ENCODE measurements around the gene NFKBIE.

Gene NFKBIE

DNA sequence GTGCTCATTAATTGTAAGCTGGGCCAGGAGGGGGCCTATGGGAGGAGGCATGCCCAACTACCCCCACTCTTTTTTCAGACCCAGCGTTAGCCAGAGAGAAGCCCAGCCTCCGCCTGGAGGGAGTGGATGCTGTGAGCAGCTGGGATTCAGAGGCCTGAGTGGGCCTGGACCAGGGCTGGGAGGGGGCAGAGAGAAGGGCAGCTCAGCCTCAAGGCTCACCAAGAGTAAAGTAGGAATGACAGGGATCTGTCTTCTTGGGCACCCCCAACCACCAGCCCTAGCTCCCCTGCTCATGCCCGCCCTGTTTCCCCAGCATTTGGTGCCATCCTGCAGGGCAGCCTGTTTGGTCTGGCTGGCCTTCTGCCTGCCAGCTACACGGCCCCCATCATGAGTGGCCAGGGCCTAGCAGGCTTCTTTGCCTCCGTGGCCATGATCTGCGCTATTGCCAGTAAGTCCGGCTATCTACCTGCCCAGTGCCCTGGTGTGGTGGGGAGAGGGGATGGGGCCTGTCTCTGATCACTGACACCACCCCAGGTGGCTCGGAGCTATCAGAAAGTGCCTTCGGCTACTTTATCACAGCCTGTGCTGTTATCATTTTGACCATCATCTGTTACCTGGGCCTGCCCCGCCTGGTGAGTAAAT lies 35.2 kb downstream of the NFKBIE start:
- Histone ChIP-seq H3K4me3 (no peak overlapping the region), H3K27me3 (ENCODE audit: low read depth) (no peaks in the 10 kb centered on the region), H3K4me1 (peaks cover 7% of the 10 kb centered on the region), H3K9me3 (no peaks in the 10 kb centered on the region), H3K36me3 (replicated peaks) (peaks cover 69% of the 10 kb centered on the region)
- in situ Hi-C loops (cut with MboI; ENCODE audit: low sequenced_read_pairs), result no loop called here
- no peak for DNase-seq (ENCODE audit: low spot score in 2 of 2)

DNA sequence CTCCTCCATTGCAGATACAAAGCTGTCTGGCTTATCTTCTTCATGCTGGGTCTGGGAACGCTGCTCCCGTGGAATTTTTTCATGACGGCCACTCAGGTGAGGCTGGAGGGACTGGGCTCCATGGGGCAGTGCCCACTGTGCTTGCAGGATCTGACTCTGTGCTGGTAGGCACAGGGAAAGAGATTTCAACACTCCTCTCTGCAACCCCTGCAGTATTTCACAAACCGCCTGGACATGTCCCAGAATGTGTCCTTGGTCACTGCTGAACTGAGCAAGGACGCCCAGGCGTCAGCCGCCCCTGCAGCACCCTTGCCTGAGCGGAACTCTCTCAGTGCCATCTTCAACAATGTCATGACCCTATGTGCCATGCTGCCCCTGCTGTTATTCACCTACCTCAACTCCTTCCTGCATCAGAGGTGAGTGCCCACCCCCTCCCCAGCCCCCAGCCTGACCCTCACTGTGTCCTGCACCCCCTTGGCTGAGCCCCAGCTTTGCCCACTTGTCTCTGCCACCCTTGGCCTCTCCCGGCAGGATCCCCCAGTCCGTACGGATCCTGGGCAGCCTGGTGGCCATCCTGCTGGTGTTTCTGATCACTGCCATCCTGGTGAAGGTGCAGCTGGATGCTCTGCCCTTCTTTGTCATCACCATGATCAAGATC lies 35.8 kb downstream of the NFKBIE start:
- Histone ChIP-seq H3K36me3 (replicated peaks) (peaks cover 64% of the 10 kb centered on the region), H3K9me3 (no peaks in the 10 kb centered on the region), H3K27me3 (ENCODE audit: low read depth) (no peaks in the 10 kb centered on the region), H3K4me3 (no peak overlapping the region), H3K4me1 (peaks cover 14% of the 10 kb centered on the region)
- no peak for DNase-seq (ENCODE audit: low spot score in 2 of 2)
- in situ Hi-C loops (cut with MboI; ENCODE audit: low sequenced_read_pairs), result no loop called here

GRCh38 chr6:44228836-44229235 lies 36.5 kb downstream of the NFKBIE start:
- peaks cover 16% of the 10 kb centered on the region for H3K4me1 ChIP-seq
- no peaks in the 10 kb centered on the region for H3K27me3 ChIP-seq (ENCODE audit: low read depth)
- no peak for DNase-seq (ENCODE audit: low spot score in 2 of 2)
- no peaks in the 10 kb centered on the region for H3K9me3 ChIP-seq
- H3K4me3 ChIP-seq, result no peak overlapping the region
- peaks cover 59% of the 10 kb centered on the region for H3K36me3 ChIP-seq (replicated peaks)
- in situ Hi-C loops (cut with MboI; ENCODE audit: low sequenced_read_pairs), result no loop called here

- Histone ChIP-seq H3K4me3 (no peak overlapping the region), H3K9me3 (no peaks in the 10 kb centered on the region), H3K4me1 (peaks cover 16% of the 10 kb centered on the region), H3K27me3 (ENCODE audit: low read depth) (no peaks in the 10 kb centered on the region), H3K36me3 (replicated peaks) (peaks cover 55% of the 10 kb centered on the region)
- DNase-seq (ENCODE audit: low spot score in 2 of 2), result no peak
- in situ Hi-C loops (cut with MboI; ENCODE audit: low sequenced_read_pairs), result no loop called here
Measured at GRCh38 chr6:44228433-44228832, 36.9 kb downstream of the NFKBIE start.

- Histone ChIP-seq H3K9me3 (no peaks in the 10 kb centered on the region), H3K4me3 (no peak overlapping the region), H3K27me3 (ENCODE audit: low read depth) (no peaks in the 10 kb centered on the region), H3K36me3 (replicated peaks) (peaks cover 51% of the 10 kb centered on the region), H3K4me1 (peaks cover 17% of the 10 kb centered on the region)
- in situ Hi-C loops (cut with MboI; ENCODE audit: low sequenced_read_pairs), result no loop called here
- no peak for DNase-seq (ENCODE audit: low spot score in 2 of 2)
Measured at GRCh38 chr6:44228031-44228430, 37.3 kb downstream of the NFKBIE start.

DNA sequence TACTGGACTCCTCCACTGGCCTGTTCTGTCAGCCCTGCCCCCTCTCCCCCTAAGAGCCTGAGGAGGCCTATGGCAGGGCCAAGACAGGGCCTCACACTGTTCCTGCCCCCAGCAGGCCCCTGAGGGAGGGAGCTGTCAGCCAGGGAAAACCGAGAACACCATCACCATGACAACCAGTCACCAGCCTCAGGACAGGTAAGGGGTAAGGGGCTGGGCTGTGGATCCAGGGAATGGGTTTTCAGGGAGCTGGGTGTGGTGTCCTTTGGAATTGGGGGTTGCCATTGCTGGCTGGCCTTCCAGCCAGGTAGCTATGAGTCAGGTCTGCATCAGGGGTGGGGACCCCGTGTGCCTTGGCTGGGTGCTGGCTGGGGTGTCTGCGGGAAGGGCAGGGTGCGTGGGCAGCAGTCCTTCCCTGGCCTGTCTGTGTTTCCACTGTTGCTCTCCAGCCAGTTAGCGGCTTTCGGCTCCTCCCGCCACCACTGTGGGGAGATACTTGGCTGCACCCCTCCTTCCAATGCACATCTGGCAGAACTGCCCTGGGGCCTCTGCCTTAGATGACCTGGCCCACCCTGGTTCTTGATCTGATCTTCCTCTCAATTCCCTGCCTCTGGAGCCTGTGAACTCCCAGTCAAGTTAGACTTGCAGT lies 38.1 kb downstream of the NFKBIE start:
- no peak overlapping the region for H3K4me3 ChIP-seq
- DNase-seq (ENCODE audit: low spot score in 2 of 2), result no peak
- in situ Hi-C loops (cut with MboI; ENCODE audit: low sequenced_read_pairs), result no loop called here
- H3K27me3 ChIP-seq (ENCODE audit: low read depth), result no peaks in the 10 kb centered on the region
- H3K9me3 ChIP-seq, result no peaks in the 10 kb centered on the region
- peaks cover 45% of the 10 kb centered on the region for H3K36me3 ChIP-seq (replicated peaks)
- H3K4me1 ChIP-seq, result peaks cover 22% of the 10 kb centered on the region

DNA sequence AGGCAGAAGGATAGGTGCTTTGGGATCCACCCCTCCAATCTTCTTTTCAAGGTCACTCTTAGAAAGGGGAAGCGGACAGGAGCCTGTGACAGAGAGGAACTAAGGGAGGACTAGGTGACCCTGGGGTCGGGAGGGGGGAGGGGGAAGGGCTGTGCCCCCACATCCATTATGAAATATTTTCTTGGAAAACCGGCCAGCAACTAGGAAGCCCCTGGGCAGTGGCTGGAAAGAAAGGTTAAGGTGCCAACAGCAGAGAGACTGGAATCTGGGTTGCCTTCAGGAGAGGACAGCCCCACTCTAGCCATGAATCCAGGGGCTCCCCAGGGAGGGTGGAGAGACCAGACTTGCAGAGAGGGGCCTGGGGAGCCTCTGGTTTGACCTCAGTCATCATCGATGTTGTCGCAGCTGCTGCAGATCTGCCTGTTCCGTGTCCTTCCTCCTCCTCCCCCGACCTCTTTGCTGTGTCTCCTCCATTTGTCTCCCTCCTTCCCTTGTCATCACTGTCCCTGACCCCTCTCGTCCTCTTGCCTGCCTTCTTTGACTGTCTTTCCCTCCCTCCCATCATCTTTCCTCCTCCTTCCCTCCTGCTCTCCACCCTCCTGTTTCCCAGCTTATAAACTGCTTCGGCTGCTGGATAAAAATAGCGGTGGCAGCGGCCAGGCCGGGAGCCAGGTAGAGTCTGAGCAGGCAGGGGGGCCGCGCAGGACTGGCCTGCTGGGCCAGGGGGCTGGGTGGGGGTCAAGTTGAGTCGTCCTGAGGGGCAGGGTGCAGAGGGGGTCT lies 38.8 kb downstream of the NFKBIE start:
- Histone ChIP-seq H3K4me1 (peaks cover 24% of the 10 kb centered on the region), H3K9me3 (no peaks in the 10 kb centered on the region), H3K27me3 (ENCODE audit: low read depth) (no peaks in the 10 kb centered on the region), H3K36me3 (replicated peaks) (peaks cover 38% of the 10 kb centered on the region), H3K4me3 (no peak overlapping the region)
- no peak for DNase-seq (ENCODE audit: low spot score in 2 of 2)
- in situ Hi-C loops (cut with MboI; ENCODE audit: low sequenced_read_pairs), result no loop called here

GRCh38 chr6:44225579-44226325 lies 39.6 kb downstream of the NFKBIE start:
- H3K4me3 ChIP-seq, result no peak overlapping the region
- DNase-seq (ENCODE audit: low spot score in 2 of 2), result no peak
- H3K27me3 ChIP-seq (ENCODE audit: low read depth), result no peaks in the 10 kb centered on the region
- peaks cover 24% of the 10 kb centered on the region for H3K4me1 ChIP-seq
- in situ Hi-C loops (cut with MboI; ENCODE audit: low sequenced_read_pairs), result no loop called here
- peaks cover 30% of the 10 kb centered on the region for H3K36me3 ChIP-seq (replicated peaks)
- no peaks in the 10 kb centered on the region for H3K9me3 ChIP-seq

- in situ Hi-C loops (cut with MboI; ENCODE audit: low sequenced_read_pairs), result no loop called here
- peaks cover 24% of the 10 kb centered on the region for H3K36me3 ChIP-seq (replicated peaks)
- no peaks in the 10 kb centered on the region for H3K27me3 ChIP-seq (ENCODE audit: low read depth)
- H3K9me3 ChIP-seq, result no peaks in the 10 kb centered on the region
- DNase-seq (ENCODE audit: low spot score in 2 of 2), result no peak
- peak overlapping the region; percentile 45 for H3K4me3 ChIP-seq
- peaks cover 24% of the 10 kb centered on the region for H3K4me1 ChIP-seq
Measured at GRCh38 chr6:44224965-44225305, 40.4 kb downstream of the NFKBIE start.

GRCh38 chr6:44224029-44224964 lies 41.1 kb downstream of the NFKBIE start:
- Histone ChIP-seq H3K4me3 (peak overlapping the region; percentile 45), H3K9me3 (no peaks in the 10 kb centered on the region), H3K27me3 (ENCODE audit: low read depth) (no peaks in the 10 kb centered on the region), H3K4me1 (peaks cover 25% of the 10 kb centered on the region), H3K36me3 (replicated peaks) (peaks cover 18% of the 10 kb centered on the region)
- DNase-seq (ENCODE audit: low spot score in 2 of 2), result peak; percentile 40 to 70
- in situ Hi-C loops (cut with MboI; ENCODE audit: low sequenced_read_pairs), result no loop called here

DNA sequence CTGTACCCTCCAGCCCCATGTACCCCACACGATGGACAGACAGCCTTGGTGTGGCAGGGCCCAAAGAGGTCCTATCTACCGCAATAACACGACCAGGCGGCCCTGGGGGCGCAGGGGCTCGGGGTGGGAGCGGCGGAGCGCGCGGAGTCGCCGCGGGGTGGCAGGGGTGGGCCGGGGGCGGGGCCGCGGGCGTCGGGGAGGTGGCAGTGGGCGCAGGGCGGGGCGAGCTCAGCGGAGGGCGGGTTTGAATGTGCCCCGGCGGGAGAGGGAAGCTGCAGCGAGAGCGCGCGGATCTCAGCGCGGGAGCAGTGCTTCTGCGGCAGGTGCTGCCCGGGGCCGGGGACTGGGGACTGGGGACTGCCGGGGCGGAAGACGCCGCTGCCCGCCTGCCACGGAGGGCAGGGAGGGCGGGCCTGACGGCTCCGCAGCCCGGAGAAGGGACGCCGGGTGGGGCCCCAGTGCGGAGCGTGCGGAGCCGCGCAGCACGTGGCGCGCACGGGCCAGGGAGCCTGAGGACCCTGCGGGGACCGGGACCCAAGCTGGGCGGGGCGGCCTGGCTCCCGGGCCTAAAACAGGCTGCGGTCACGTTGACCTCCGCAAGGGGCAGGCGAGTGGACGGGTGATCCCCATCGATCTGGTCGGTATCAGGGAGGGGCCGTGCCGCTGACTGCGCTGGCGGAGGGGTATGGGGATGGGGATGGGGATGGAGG lies 41.9 kb downstream of the NFKBIE start, which contains the start of gene SLC29A1:
Gene SLC29A1, plus strand, starts transcription at position 277 of the 710 bp plus-strand sequence. CDS start 3,719 bp downstream, outside the sequence.
- in situ Hi-C loops (cut with MboI; ENCODE audit: low sequenced_read_pairs), result no loop called here
- H3K4me1 ChIP-seq, result peaks cover 32% of the 10 kb centered on the region

More for the DNA sequence above, 41.9 kb downstream of the NFKBIE start, which contains the start of gene SLC29A1:
- H3K36me3 ChIP-seq (replicated peaks), result peaks cover 10% of the 10 kb centered on the region
- H3K27me3 ChIP-seq (ENCODE audit: low read depth), result no peaks in the 10 kb centered on the region
- peak; percentile 79 to 94 for DNase-seq (ENCODE audit: low spot score in 2 of 2)
- peak within 1 kb of the TSS; percentile 45 for H3K4me3 ChIP-seq
- H3K9me3 ChIP-seq, result no peaks in the 10 kb centered on the region
